Stimulated activated CD8-positive, alpha-beta memory T cell treated with anti-CD3 and anti-CD28 coated beads, Interleukin-2, amount 100 ng/mL, for 48 hours (primary cell): ENCODE data around the gene TMEM80.
"Not testable (repeated sequence)": the region's sequence is repeated elsewhere in the genome, so short reads cannot be mapped to it uniquely, and the experiment has no call there.

Source experiments
- DNase-seq, 2 donors: peaks; one replicate each; pipeline ENCODE4 v3.0.0-alpha.2; 2020; ENCODE audit warnings: low read depth in 2 of 2

The TMEM80 gene

GRCh38 chr11:695538-696248 lies at the start of gene TMEM80:
TMEM80 (plus strand) TSS chr11:695816; CDS start chr11:695828, 12 bp downstream.
- peak; percentile 98 to 99 for DNase-seq

DNA sequence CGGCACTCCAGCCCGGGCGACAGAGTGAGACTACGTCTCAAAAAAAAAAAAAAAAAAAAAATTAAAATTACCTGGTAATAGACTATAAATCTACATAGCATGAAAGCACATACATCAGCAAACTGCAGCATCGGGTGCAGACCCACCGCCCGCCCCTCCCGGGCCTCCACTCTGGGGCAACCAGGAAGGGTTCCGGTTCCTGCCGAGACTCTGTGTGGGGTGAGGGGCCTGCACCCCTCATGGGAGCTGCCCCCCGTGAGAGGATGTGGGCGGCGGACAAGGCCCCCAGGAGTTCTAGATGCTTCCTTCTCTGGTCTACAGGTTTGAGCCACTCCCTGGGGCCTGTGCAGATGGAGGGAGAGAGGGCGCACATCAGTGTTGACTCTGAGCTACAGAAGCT lies 49.4 kb upstream of the TMEM80 start:
- no peak for DNase-seq

DNA sequence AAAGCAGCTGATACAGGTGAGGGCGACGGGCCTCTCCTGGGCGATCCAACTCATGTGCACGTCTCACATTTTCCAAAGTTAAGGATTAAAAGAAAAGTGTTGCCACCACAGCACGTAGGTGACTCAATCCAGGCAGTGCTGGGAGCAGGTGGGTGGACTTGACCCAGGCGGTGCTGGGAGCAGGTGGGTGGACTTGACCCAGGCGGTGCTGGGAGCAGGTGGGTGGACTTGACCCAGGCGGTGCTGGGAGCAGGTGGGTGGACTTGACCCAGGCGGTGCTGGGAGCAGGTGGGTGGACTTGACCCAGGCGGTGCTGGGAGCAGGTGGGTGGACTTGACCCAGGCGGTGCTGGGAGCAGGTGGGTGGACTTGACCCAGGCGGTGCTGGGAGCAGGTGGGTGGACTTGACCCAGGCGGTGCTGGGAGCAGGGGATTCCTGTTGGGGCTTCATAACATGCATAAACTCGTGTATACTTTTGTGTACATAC lies 47.9 kb upstream of the TMEM80 start:
- DNase-seq, result not testable (repeated sequence)

GRCh38 chr11:650482-650881 lies 45.1 kb upstream of the TMEM80 start:
- no peak for DNase-seq

- DNase-seq, result not testable (repeated sequence)
Observed at GRCh38 chr11:653136-653535, 42.5 kb upstream of the TMEM80 start.

- no peak for DNase-seq
Observed at GRCh38 chr11:653837-654236, 41.8 kb upstream of the TMEM80 start.

- DNase-seq, result not testable (repeated sequence)
Observed at GRCh38 chr11:654444-654843, 41.2 kb upstream of the TMEM80 start.

DNA sequence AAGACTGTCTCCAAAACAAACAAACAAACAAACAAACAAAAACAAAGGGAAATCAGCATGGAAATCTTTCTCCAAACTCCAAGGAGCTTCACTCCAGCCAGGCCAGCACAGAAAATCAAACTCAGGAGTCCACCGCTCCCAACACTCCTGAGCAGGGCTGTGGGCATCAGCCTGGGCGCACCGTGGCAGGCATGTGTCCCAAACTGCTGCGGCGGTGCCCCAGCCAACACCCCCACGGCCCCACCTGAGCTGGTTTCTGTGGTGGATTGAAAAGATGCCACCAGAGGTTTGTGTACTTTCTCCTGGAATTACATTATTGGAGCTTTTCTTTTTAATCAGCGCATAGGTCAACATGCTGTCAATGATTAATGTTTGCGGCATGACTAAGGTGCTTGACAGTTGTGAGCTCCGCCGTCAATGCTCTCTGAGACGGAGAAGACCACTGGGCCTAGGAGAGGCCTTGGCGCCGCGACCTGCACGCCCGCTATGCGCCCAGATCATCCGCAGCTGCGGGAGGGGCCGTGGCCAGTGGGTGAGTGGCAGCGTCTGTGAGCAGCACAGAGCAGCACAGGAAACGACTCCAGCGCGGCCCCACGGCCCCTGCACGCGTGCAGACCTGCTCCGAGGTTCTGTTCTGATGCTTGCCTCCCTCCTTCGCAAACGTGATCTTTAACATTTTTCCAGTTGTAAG lies 40.4 kb upstream of the TMEM80 start:
- no peak for DNase-seq

- DNase-seq, result no peak
Observed at GRCh38 chr11:656426-656825, 39.2 kb upstream of the TMEM80 start.

DNA sequence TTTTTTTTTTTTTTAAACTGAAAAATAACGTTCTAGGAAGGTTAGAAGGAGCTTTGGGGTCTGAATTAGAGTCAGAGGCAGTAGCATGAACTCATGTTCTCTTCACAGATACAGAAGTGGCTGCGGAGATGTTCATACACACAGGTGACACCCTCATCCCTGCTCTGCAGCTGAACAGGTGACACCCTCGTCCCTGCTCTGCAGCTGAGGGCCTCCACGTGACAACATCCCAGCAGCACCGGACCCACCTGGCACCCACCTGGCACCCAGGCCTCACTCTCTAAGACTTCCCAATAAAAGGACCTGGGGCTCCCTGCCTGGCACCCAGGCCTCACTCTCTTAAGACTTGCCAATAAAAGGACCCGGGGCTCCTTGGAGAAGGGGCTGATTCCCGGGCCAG lies 38.8 kb upstream of the TMEM80 start:
- DNase-seq, result no peak

- DNase-seq, result no peak
Observed at GRCh38 chr11:657691-658126, 37.9 kb upstream of the TMEM80 start.

DNA sequence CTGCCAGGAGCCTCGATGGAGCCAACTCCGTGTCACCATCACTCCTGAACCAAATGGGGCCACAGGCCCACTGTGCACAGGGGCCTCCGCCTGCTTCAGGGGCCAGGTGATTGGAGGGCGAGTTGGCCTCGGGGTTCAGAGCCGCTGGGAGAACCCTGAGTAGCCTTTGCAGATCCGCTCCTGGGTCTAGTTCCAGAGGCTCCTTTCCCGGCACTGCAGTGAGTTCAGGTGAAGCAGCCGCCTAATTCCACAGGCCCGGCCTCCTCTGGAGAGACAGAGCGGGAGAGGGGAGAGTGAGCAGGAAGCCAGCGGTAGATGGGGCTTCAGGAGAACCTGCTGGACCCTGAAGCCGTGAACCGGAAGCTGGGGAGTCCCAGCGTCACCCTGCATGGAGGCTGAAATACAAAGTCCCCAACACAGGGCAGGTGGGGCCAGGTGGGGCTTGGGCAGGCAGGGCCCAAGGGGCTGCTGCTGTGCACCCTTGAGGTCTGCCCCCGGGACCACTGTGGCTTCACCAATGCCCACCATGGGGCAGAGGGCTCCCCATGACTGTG lies 36.0 kb upstream of the TMEM80 start:
- no peak for DNase-seq

DNA sequence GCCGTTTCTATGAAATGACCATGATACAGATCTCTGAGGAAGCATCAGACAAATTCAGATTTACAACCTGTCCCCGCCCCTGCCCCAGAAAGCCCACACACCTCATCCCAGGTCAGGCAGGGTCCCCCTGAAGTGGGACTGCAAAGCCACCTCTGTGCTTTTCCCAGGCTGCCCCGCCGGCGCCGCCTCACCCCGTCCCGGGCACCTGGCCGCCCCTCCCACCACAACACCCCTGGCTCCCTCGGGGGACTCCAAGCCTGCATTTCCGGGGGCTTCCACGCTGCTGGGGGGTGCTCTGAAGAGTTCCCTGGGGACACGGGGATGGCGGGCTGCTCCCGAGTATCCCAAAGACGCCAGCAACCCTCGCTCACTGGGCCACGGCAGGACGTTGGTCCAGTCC lies 35.3 kb upstream of the TMEM80 start:
- no peak for DNase-seq

DNA sequence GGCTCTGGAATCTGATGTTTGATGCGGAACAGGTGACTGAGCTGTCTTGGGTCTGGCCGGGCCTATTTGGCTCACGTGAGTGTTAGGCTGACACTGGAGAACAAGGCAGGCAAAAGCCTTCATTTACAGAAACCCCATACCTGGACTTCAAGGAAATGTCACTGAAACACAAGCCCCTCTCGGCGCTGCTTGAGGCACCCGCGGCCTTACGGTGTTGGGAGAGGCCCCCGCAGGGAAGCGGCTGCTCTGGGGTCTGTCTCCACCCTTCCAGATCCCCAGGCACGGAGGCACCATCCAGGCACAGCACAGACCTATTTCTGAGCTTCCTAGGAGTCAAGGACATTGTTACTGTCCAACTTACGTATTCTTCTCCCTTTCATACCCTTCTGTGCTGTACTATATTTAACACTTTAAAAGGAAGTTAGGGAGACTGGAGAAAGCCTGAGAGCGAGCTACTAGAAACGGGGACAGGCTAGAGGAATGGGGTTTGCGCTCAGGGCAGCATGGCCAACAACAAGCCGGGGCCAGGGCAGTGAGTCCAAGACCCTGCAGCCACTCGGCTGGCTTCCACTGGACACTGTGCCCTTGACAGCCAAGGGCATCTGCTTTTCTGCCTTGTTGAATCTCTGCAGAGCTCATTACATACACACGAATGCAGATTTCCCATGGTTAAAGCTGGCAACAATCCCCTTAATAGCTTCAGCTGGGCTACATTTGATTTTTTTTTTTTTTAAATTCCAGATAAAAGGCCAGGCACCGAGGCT lies 34.8 kb upstream of the TMEM80 start:
- DNase-seq, result no peak

DNA sequence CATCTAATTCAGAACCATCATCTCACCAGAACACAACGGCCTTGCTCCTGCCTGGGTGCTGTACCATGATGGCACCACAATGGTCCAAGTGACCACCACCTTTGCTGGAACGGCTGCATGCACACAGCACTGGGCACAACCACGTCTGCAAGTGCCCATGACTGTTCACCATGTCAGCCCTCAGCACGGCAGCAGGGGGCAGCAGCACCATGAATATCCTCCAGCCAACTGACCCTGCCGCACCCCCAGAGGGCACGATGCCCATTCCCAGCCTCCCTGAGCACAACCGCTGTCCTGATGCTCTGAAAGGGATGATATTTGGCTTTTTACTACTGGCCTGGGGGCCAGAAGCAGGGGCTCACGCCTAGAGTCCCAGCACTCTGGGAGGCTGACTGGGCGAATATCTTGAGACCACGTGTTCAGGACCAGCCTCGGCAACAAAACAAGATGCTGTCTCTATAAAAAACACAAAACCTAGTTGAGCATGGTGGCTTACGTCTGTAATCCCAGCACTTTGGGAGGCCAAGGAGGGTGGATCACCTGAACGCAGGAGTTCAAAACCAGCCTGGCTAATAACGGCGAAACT lies 32.8 kb upstream of the TMEM80 start:
- DNase-seq, result peak in 1 of 2 donors; percentile 26

DNA sequence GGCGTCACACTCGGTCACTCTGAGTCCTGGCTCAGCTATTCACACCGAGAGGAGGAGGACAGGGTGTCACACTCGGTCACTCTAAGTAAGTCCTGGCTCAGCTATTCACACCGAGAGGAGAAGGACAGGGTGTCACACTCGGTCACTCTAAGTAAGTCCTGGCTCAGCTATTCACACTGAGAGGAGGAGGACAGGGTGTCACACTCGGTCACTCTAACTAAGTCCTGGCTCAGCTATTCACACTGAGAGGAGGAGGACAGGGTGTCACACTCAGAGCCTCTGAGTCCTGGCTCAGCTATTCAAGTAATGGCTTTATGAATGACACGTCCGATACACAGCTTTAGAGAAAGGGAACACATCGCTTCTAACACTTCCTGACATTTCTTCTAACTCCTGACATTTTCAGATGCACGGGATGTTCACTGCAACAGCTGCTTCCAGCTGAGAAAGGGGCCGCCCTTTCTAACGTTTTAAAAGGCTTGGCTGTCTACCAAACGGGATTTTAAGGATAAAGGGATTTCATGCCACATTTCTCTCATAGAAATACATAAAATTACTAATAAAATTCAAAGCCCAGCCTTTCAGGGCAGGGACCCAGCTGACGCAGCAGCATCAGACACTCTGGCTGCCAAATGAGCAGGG lies 30.4 kb upstream of the TMEM80 start:
- DNase-seq, result no peak

GRCh38 chr11:665704-666281 lies 29.8 kb upstream of the TMEM80 start:
- no peak for DNase-seq

- no peak for DNase-seq
Observed at GRCh38 chr11:673866-674265, 21.8 kb upstream of the TMEM80 start.

- DNase-seq, result no peak
Observed at GRCh38 chr11:674406-674805, 21.2 kb upstream of the TMEM80 start.

- DNase-seq, result no peak
Observed at GRCh38 chr11:678297-678696, 17.3 kb upstream of the TMEM80 start.
